GM19395 (cell line): ENCODE measurements around the gene HPN.
"Not testable (repeated sequence)": the region's sequence is repeated elsewhere in the genome, so short reads cannot be mapped to it uniquely, and the experiment has no call there.

Source experiments
- ATAC-seq: cut with Tn5 transposase; IDR thresholded peaks from one replicate; pipeline ENCODE4 v1.9.1; 2021; ENCODE audit warnings: mild to moderate bottlenecking, moderate library complexity; ENCODE audit not compliant: unreplicated experiment

Gene HPN

DNA sequence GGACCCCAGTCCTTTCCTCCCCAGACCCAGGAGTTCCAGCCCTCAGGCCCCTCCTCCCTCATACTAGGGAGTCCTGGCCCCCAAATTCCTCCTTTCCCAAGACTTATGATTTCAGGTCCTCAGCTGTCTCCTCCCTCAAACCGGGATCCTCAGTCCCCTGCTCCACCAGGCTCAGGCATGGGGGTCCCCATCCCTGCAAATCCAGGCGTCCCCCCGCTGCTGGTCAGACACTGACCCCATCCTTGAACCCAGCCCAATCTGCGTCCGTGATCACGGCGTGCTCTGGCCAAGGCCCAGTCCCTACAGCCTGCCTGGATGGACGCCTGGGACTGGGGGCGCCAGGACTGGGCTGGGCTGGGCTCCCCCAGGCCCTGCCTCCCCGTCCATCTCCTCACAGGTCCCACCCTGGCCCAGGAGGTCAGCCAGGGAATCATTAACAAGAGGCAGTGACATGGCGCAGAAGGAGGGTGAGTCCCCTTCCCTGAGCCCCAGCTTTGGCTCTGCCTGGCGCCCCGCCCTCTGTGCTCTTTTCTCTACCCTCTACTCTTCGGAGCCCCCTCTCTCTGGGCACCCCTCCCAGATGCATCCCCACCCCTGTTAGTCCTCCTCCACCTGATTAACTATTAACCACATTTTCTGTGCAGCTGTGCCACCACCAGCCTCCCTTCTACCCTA, 672 bp downstream of the HPN start:
- no peak for ATAC-seq

DNA sequence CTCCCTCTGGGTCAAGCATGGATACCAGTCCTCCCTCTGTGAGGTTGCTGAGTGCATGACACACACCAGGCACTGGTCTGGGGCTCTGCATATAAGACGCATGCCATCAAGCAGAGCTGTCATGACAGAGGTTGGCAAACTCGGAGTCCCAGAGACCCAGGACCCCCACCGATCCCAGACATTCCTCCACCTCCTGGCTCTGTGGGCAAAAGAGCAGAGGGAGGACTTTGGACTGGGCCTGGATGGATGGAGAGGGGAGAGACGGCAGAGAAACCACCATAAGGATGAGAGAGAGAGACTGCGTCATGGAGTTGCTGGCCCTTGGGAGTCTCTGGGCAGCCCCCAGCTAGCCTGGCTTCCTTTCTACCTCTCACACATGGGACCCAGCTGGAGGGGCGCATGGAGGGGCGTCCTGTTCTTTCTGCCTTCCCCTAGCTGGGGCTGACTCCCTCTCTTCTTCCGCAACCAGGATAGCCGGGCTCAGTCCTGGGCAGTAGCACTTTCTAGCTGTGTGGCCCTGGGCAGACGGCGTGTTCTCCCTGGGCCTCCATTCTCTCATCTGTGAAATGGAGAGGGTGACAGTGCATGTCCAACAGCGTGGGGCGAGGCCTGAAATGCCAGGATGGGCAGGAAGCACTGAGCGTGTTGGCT, 1.6 kb downstream of the HPN start:
- ATAC-seq = no peak

DNA sequence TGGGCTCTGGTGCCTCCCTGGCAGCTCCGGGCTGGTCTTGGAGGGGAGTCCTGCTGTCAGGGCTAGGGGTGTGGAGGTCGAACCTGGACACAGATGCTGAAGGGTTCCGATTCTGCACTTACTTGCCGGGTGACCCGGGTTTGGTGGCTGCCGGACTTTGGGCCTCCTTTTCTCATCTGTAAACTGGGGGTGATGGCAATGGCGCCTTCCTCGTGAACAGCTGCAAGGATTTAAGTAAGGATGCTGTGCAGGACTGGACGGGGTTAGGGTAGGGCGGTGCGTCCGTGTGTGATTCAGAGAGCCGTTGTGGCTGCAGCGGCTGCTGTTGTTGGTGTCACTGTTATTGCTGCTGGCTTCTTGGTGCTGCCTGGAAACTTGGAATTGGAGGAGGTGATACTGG, 2.4 kb downstream of the HPN start:
- no peak for ATAC-seq

DNA sequence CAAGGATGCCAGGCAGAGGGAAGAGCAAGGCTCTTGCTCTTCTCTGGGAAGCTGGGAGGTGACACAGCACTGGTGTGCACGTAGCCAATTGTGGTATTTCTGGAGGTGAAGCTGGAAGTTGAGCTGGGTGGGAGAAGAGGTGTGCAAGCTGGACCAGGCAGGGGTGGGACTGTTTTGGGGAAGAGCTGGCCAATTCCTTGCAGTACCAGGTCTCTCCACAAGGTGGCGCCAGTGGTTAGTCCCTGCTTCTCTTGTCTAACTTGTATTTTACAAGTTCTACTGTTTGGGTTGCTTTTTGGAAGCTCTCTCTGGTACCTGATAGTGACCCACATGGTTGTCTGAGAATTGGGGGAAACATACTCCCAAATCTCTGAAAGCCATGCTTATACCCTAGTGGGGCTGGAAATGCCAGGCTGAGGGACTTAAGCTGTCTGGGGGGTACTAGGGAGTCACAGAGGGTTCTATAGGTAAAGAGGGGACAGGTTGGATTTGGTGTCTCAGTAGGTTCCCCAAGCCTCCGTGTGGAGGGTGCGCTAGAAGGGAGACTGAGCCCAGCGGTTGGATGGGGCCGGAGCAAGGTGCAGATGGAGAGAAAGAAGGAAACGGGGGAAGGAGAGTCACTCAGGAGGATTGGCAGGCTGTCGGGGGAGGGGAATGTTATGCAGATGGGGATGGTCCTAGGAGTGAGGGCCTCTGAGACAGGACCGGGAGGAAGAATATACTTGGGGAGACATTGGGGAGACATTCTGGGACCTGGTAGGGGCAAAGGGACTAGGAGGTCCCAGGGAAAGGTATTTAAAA, 3.0 kb downstream of the HPN start:
- ATAC-seq = no peak

DNA sequence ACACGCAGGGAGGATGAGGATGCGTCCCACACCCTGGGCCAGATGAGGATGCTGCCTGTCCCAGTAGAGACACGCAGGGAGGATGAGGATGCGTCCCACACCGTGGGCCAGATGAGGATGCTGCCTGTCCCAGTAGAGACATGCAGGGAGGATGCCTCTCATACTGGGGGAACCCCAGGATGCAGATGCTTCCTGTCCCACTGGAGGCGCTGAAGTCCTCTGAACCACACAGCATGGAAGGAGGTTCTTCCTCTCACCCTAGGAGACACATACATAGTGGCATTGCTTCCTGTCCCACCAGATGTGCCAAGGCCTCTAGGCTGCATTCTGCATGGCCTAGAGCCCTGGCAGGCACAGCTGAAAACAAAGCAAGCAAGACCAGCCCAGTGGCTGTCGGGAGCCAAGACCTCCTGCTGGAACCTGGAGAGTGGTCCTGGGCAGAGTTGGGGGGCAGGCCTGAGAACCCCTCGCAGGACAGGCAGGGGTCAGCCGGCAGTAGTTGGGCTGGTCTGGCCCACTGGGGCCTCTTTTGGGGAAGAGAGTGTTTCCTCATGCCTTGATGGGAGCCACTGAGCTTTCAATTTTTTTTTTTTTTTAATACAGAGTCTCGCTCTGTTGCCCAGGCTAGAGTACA, 4.3 kb downstream of the HPN start:
- no peak for ATAC-seq

DNA sequence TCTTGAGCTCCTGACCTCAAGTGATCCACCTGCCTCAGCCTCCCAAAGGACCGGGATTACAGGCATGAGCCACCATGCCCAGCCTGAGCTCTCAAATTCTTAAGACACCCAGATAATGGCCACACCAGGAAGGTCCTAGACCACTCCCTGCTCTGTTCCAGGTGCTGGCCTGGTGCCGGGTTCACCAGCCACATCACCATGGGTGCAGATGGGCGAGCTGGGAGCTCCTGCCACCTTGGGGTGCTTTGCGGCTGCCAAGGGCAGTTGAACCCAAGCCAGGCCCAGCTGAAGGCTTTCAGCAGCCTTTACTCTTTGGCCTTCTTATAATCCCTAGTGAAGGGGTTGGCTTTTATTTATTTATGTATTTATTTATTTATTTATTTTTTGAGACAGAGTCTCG, 4.9 kb downstream of the HPN start:
- no peak for ATAC-seq

DNA sequence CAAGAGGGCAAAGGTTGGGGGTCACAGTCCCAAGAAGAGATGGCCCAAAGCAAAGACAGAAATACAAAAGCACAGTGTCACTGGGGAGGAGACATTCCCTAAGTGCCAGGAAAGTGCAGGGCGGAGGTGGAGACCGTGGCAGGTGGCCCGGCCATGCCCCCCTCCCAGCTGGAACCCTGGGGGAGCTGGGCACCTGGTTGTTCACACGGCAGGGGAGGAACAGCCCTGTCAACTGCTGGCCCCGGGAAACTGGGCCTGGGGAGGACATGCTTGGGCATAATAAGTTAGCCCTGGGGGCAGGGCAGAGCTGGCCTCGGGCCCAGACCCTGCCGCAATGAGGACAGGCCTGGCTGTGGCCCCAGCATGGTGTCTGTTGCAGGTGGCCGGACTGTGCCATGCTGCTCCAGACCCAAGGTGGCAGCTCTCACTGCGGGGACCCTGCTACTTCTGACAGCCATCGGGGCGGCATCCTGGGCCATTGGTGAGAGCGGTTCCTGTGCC, 7.4 kb downstream of the HPN start:
- no peak for ATAC-seq

DNA sequence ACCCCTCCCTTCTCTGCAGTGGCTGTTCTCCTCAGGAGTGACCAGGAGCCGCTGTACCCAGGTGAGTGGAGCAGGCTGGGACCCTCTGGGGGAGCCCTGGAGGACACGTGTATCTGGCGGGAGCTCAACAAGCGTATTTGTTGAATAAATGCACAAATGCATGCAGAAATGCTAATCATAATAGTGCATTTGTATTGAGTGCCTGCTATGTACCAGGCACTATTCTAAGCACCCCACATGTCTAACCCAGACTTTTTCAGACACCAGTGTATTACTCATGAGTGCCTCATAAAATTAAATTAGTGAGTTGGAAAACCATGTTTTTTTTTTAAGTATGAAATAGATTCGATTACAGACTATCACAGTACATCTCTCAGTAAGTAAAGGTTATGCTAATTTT, 7.9 kb downstream of the HPN start:
- ATAC-seq = no peak

DNA sequence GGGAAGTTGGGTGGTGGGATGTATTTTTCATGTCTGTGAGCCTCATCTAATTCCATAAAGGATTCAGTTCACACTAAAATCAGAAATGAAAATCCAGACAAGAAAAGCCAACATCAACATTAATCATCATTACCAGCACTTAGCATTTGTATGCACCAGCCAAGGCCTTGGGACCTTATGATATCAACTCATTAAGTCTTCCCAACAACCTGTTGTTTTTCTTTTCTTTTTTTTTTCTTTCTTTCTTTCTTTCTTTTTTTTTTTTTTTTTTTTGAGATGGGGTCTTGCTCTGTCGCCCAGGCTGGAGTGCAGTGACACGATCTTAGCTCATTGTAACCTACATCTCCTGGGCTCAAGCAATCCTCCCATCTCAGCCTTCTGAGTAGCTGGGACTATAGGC, 9.1 kb downstream of the HPN start:
- ATAC-seq = not testable (repeated sequence)

DNA sequence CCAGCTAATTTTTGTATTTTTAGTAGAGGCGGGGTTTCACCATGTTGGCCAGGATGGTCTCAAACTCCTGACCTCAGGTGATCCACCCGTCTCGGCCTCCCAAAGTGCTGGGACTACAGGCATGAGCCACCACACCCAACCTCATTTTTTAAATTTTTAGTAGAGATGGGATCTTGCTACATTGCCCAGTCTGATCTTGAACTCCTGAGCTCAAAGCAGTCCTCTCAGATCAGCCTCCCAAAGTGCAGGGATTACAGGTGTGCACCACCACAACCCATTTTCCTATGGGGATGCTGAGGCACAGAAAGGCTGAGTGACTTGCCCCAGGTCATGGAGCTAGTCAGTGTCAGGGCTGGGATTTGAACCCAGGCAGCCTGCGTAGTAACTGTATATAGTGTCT, 9.7 kb downstream of the HPN start:
- ATAC-seq = not testable (repeated sequence)

DNA sequence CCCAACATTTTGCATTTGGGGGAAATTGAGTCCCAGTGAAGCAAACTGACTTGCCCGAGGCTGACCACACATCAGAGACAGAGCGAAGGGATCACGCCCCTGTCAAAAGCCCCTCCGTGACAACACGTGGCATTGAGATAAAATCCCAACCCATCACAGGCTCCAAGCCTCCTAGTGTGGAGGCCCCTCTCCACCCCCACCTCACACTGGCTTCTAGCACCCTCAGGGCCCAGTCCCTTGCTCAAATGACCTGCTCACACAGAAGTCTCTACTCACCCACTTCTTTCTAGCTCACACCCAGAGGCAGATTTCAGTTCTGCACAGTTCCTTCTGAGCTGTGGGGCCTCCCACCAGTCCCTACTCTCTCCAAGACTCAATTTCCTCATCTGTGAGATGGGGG, 10.3 kb downstream of the HPN start:
- ATAC-seq = no peak

DNA sequence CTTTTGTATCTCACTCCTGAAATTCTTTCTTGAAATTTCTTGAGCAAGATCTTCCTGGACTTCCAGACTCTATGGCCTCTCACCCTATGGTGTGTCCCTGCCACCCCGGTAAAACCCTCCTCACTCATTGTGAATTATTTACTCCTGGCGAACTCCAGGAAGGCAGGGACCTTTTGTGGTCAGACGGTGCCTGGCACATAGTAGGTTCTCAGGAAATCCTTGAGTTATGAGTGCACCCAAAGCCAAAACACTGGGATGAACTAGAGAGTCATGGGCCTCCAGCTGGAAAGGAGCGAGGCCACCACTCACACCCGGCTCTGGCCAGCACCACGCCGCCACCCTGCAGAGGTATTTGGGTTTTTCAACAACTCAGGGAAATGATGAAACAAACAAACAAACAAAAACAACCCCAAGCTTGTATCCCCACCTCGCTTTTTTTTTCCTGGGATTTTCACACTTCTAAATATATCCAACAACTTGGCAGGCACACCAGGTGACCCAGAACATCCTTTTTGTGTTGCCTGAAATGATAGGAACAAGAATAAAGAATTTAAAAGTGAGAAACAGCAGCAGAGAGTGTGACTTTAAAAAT, 11.2 kb downstream of the HPN start:
- ATAC-seq = no peak

DNA sequence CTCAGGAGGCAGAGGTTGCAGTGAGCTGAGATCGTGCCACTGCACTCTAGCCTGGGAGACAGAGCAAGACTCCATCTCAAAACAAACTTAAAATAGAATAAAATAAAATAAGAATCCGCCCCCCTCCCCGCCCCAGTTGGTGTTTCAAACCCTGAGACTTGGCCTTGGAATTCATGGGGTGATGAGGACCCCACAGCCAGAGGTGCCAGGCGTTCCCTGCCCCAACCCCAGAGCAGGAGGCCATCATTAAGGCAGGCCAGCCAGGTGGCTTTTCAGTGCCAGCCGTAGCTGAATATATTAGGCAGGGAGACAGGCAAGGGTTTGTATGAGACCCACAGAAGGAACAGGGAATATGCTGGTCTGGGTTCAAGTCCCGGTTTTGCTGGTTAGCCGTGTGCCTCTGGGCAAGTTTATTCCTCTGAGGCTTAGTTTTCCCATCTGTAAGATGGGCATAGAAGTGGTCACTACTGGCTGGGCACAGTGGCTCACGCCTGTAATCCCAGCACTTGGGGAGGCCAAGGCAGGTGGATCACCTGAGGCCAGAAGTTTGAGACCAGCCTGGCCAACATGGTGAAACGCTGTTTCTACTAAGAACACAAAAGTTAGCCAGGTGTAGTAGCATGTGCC, 12.3 kb downstream of the HPN start:
- no peak for ATAC-seq

DNA sequence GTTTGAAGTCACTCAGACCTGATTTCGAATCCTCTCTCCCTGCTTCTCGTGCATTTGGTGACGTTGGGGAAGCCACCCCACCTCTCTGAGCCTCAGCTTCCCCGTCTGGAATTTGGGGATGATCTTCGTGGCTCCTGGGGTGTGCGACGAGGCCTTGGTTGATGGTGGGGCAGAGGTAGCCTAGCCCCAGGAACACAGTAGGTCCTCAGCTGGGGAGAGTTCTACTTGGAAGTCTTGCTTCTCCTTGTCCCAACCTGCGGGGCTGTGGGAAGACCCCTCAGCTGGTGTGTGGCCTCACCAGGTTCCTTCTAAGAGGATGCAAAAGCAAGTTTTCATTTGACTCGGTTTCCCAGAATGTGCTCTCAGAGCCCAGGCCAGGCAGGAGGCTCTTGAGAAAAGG, 13.1 kb downstream of the HPN start:
- no peak for ATAC-seq

DNA sequence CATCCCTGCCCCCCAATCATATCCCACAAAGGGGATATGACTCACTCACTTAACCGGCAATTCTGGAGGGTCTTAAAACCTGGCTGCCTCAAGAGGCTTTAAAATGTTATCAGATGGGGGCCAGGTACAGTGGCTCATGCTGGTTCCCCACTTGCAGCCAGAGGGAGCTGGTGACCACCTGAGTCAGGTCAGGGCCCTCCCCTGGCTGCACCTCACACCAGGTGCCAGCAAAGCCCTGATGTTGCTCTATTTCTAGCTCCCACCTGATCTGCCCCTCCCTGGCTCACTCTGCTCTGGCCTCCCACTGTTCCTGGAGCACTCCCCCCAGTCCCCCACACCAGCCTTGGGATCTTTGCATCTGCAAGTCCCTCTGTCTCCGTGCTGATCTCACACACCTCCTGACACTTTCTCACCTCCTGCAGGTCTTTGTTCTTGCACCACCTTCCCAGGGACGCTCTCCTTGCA, 14.2 kb downstream of the HPN start:
- no peak for ATAC-seq

DNA sequence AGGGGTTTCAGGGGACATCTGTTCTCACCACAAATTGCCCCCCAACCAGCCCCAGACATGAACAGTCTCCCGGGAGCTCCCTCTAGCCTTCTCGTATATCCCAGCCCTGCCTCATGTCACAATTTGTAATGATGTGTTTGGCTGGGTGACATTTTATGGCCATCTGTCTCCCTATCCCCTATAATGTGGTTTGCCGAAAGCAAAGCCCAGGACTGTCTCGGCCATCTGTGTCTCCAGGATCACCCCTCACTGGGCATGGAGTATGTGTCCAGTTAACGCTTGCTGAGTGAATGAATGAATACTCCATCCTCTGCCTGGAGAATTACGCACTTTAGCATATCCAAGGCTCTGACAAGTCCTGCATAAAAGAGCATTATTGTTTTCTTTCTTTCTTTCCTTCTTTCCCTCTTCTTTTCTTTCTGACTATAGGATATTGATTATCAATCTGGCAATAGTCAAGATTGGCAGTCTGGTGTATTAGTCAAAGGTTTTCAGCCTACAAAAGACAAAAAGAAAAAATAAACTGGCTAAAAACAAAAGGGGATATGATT, 15.1 kb downstream of the HPN start:
- no peak for ATAC-seq

DNA sequence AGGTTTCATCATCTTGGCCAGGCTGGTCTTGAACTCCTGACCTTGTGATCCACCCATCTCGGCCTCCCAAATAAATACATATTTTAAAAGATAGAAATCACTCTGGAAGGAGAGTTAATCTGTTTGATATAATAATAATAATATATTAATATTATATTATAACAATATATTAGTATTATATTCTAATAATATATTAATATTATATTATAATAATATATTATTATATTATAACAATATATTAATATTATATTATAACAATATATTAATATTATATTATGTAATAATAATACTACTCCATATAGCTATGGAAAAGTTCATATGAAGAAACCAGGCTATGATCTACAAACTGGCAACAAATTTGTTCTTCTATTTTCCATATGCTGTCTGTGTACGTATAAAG, 16.8 kb downstream of the HPN start:
- no peak for ATAC-seq

DNA sequence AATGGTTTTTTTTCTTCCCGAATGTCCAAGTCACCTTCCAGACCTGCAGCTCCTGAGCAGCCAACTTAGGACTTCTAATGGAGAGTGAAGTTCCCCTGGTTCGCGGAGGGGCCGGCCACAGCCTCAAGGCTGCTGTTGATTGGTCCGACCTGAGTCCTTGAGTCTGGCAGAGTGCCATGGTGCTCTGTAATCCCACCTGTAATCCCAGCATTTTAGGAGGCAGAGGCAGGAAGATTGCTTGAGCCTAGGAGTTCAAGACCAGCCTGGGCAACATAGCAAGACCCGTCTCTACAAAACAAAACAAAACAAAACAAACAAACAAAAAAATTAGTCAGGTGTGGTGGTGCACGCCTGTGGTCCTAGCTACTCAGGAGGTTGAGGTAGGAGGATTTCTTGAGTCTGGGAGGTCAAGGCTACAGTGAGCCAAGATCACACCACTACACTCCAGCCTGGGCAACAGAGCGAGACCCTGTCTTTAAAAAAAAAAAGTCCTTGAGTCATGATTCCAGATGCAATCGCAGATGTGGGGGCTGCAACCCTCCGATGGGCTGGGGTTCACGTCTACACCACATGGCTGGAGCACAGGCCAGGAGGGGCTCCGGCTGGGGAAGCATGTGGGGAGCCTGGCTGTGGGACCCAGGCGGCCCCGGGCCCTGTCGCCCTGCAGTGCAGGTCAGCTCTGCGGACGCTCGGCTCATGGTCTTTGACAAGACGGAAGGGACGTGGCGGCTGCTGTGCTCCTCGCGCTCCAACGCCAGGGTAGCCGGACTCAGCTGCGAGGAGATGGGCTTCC, 17.7 kb downstream of the HPN start:
- no peak for ATAC-seq

DNA sequence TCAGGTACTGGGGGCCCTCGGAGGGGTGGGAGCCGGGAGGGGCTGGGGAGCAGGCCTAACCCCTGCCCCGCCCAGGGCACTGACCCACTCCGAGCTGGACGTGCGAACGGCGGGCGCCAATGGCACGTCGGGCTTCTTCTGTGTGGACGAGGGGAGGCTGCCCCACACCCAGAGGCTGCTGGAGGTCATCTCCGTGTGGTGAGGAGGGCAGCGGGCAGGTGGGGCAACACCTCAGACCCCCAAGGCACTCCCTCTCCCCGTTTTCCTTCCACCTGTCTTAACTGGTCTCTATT, 18.2 kb downstream of the HPN start:
- ATAC-seq = no peak
